DND-41 (cell line): ENCODE measurements around the gene FEZ2.
A peak's percentile ranks its signal among the peaks of the same experiment; 100 is the strongest.
"Not testable (repeated sequence)": the region's sequence is repeated elsewhere in the genome, so short reads cannot be mapped to it uniquely, and the experiment has no call there.

ENCODE experiments used
- ATAC-seq: fragments of 200-7000 bp; cut with Tn5 transposase; 3 replicates; pipeline ENCODE4 v1.9.1; 2021; ENCODE audit warnings: low read depth; ENCODE audit not compliant: insufficient read depth
- DNase-seq: peaks from one replicate; pipeline ENCODE4 v3.0.0-alpha.2; 2020
- H2AFZ ChIP-seq: 2 replicates; pipeline ENCODE4 v1.6.0; 2012; ENCODE audit warnings: low read depth, low read length
- H3K27ac ChIP-seq: 2 replicates; pipeline ENCODE4 v1.5.1; 2012; ENCODE audit warnings: low read length, inconsistent platforms
- H3K27me3 ChIP-seq: fragments of 200-600 bp; sonication (generic); 2 replicates; pipeline ENCODE4 v1.6.0; 2012; ENCODE audit warnings: low read length, mild to moderate bottlenecking, inconsistent platforms; ENCODE audit not compliant: insufficient read depth, poor library complexity
- H3K36me3 ChIP-seq: 2 replicates; pipeline ENCODE4 v1.5.1; 2012; ENCODE audit warnings: low read length, inconsistent platforms; ENCODE audit not compliant: insufficient read depth
- H3K4me1 ChIP-seq: 2 replicates; pipeline ENCODE4 v1.5.1; 2012; ENCODE audit warnings: mild to moderate bottlenecking, low read length; ENCODE audit not compliant: insufficient read depth
- H3K4me2 ChIP-seq: 2 replicates; pipeline ENCODE4 v1.6.0; 2012; ENCODE audit warnings: mild to moderate bottlenecking, moderate library complexity, low read length, inconsistent platforms; ENCODE audit not compliant: insufficient read depth
- H3K4me3 ChIP-seq, 2 experiments: fragments of 200-600 bp in 1 of 2; shearing (Covaris generic) in 1 of 2; 2 replicates each; pipeline ENCODE4 v1.5.1; 2012 to 2016; ENCODE audit warnings: inconsistent platforms in 2 of 2, low read length in 2 of 2, mild to moderate bottlenecking in 2 of 2, low read depth in 1 of 2, moderate library complexity in 1 of 2
- H3K79me2 ChIP-seq: 2 replicates; pipeline ENCODE4 v1.6.0; 2012; ENCODE audit warnings: low read length, inconsistent platforms; ENCODE audit not compliant: insufficient read depth
- H3K9ac ChIP-seq: 2 replicates; pipeline ENCODE4 v1.6.0; 2012; ENCODE audit warnings: low read depth, mild to moderate bottlenecking, inconsistent platforms, low read length, moderate library complexity
- H3K9me3 ChIP-seq: 2 replicates; pipeline ENCODE4 v1.5.1; 2012; ENCODE audit warnings: low read length, moderate library complexity, mild to moderate bottlenecking, inconsistent platforms; ENCODE audit not compliant: insufficient read depth, severe bottlenecking
- H4K20me1 ChIP-seq: 2 replicates; pipeline ENCODE4 v1.6.0; 2012; ENCODE audit warnings: low read length; ENCODE audit not compliant: insufficient read depth
- EZH2 ChIP-seq: IDR thresholded peaks from 3 replicates; pipeline ENCODE4 v1.6.1; 2012; ENCODE audit warnings: borderline replicate concordance, low read depth, mild to moderate bottlenecking, moderate library complexity, low read length, inconsistent platforms; ENCODE audit not compliant: severe bottlenecking
- TF ChIP-seq, protein P1 (sequence below): IDR thresholded peaks from 2 replicates; pipeline ENCODE4 v1.5.1; 2012; ENCODE audit warnings: borderline replicate concordance, low read length, moderate library complexity, mild to moderate bottlenecking; ENCODE audit not compliant: poor library complexity, severe bottlenecking; ENCODE audit errors: extremely low read depth

Gene FEZ2

DNA sequence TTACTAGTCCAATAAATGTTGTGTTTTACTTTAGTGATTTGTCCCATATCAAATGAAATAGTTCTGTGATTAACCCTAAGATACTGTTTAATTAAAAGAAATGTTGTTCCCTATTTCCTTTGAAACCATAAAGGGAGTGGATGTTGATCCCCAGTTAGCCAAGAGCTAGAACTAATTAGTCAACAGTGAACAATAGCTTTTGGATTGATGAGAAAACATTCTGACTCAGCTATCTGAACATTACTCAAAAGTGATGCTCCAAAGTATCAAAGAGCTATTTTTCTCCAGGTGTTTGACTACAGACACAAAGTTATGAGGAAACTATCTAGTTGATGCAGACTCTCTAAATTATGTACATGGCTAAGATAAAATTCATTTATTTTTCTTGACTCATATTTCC, 7.3 kb upstream of the FEZ2 start:
- TF ChIP-seq, protein P1, sequence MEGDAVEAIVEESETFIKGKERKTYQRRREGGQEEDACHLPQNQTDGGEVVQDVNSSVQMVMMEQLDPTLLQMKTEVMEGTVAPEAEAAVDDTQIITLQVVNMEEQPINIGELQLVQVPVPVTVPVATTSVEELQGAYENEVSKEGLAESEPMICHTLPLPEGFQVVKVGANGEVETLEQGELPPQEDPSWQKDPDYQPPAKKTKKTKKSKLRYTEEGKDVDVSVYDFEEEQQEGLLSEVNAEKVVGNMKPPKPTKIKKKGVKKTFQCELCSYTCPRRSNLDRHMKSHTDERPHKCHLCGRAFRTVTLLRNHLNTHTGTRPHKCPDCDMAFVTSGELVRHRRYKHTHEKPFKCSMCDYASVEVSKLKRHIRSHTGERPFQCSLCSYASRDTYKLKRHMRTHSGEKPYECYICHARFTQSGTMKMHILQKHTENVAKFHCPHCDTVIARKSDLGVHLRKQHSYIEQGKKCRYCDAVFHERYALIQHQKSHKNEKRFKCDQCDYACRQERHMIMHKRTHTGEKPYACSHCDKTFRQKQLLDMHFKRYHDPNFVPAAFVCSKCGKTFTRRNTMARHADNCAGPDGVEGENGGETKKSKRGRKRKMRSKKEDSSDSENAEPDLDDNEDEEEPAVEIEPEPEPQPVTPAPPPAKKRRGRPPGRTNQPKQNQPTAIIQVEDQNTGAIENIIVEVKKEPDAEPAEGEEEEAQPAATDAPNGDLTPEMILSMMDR, result no peak
- no peak for TF ChIP-seq EZH2
- no peak for ATAC-seq
- no peak overlapping the region for H3K27ac ChIP-seq

GRCh38 chr2:36603629-36604028, 5.7 kb upstream of the FEZ2 start:
- H3K27ac ChIP-seq, H4K20me1 ChIP-seq, H3K4me2 ChIP-seq, DNase-seq, H3K27me3 ChIP-seq, H3K9ac ChIP-seq, H3K36me3 ChIP-seq, H3K9me3 ChIP-seq, H3K4me1 ChIP-seq, H2AFZ ChIP-seq, ATAC-seq, H3K79me2 ChIP-seq, H3K4me3 ChIP-seq: not testable (repeated sequence)

More for the DNA sequence above, 7.3 kb upstream of the FEZ2 start:
- Histone ChIP-seq H3K4me2 (no peak overlapping the region), H3K27me3 (peaks cover 5% of the 10 kb centered on the region), H3K4me3 (no peak overlapping the region), H3K4me1 (no peaks in the 10 kb centered on the region), H3K36me3 (no peaks in the 10 kb centered on the region), H4K20me1 (no peaks in the 10 kb centered on the region), H3K9ac (no peak overlapping the region), H3K9me3 (no peaks in the 10 kb centered on the region), H2AFZ (no peak overlapping the region), H3K79me2 (no peaks in the 10 kb centered on the region)
- DNase-seq, result no peak

GRCh38 chr2:36597003-36597531, 901 bp downstream of the FEZ2 start:
- H2AFZ ChIP-seq, result peak overlapping the region; percentile 72
- DNase-seq (no peak), ATAC-seq (no peak)

DNA sequence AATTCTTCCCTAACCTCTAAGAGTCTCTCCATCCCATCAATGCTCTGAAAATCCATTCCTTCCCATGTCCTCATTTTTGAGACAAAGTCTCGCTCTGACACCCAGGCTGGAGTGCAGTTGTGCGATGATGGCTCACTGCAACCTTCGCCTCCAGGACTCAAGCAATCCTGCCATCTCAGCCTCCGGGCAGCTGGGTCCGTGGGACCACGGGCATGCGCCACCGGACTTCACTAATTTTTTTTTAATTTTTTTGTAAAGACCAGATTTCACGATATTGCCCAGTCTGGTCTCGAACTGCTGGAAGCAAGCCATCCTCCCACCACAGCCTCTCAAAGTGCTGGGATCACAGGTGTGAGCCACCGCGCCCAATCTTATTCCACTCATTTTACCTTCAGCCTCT, 1.6 kb downstream of the FEZ2 start:
- H3K9ac ChIP-seq, result no peak overlapping the region

More at GRCh38 chr2:36597003-36597531, 901 bp downstream of the FEZ2 start:
- TF ChIP-seq, protein P1, result no peak
- no peak for TF ChIP-seq EZH2
- Histone ChIP-seq H3K79me2 (peaks cover 28% of the 10 kb centered on the region), H3K4me3 (peak overlapping the region; percentile 31 to 71), H3K4me1 (peaks cover 27% of the 10 kb centered on the region), H3K27me3 (no peaks in the 10 kb centered on the region), H3K9me3 (no peaks in the 10 kb centered on the region), H3K9ac (peak overlapping the region; percentile 72), H4K20me1 (peaks cover 2% of the 10 kb centered on the region; the same call in 1 of the 2 replicates), H3K27ac (peak overlapping the region; percentile 73), H3K4me2 (peak overlapping the region; percentile 83), H3K36me3 (no peaks in the 10 kb centered on the region)

More for the DNA sequence above, 1.6 kb downstream of the FEZ2 start:
- Histone ChIP-seq H2AFZ (no peak overlapping the region), H3K4me1 (peaks cover 27% of the 10 kb centered on the region), H3K36me3 (no peaks in the 10 kb centered on the region), H4K20me1 (peaks cover 2% of the 10 kb centered on the region; the same call in 1 of the 2 replicates), H3K27ac (no peak overlapping the region), H3K4me3 (peak overlapping the region in 1 of 2 experiments; percentile 71; a peak in 1 of 4 replicates), H3K27me3 (no peaks in the 10 kb centered on the region), H3K4me2 (peak overlapping the region; percentile 83), H3K79me2 (peaks cover 30% of the 10 kb centered on the region), H3K9me3 (no peaks in the 10 kb centered on the region)
- ATAC-seq, result no peak
- TF ChIP-seq, protein P1, result no peak
- no peak for TF ChIP-seq EZH2
- DNase-seq, result no peak
